H9 (cell line): ENCODE results near the gene ANKRD22. TPM values are rescaled to one million over a fixed set of nuclear protein-coding genes. Genes with fewer than 3 reads are reported as not detected.

ENCODE experiments used
- DNase-seq: peaks from one replicate; pipeline ENCODE4 v3.0.0-alpha.2; 2017
- H2AFZ ChIP-seq: one replicate; pipeline ENCODE4 v1.6.1; 2013; ENCODE audit warnings: mild to moderate bottlenecking, low read length, control low read depth, moderate library complexity
- H2AK5ac ChIP-seq: 2 replicates; pipeline ENCODE4 v1.6.1; 2013; ENCODE audit warnings: low read length, control low read depth, mixed read lengths; ENCODE audit not compliant: insufficient read length
- H2BK120ac ChIP-seq: one replicate; pipeline ENCODE4 v1.6.1; 2013; ENCODE audit warnings: low read depth, mild to moderate bottlenecking, low read length, control low read depth, inconsistent platforms; ENCODE audit not compliant: poor library complexity, severe bottlenecking
- H2BK12ac ChIP-seq: 2 replicates; pipeline ENCODE4 v1.6.1; 2013; ENCODE audit warnings: low read length, control low read depth, mixed read lengths, low read depth; ENCODE audit not compliant: insufficient read length
- H2BK15ac ChIP-seq: 2 replicates; pipeline ENCODE4 v1.6.1; 2013; ENCODE audit warnings: low read depth, low read length, control low read depth
- H2BK20ac ChIP-seq: one replicate; pipeline ENCODE4 v1.6.1; 2013; ENCODE audit warnings: low read depth, mild to moderate bottlenecking, low read length, control low read depth, inconsistent platforms; ENCODE audit not compliant: poor library complexity, severe bottlenecking
- H2BK5ac ChIP-seq: 2 replicates; pipeline ENCODE4 v1.6.1; 2013; ENCODE audit warnings: low read length, control low read depth, mixed read lengths; ENCODE audit not compliant: insufficient read length
- H3K14ac ChIP-seq: 2 replicates; pipeline ENCODE4 v1.6.1; 2013; ENCODE audit warnings: low read length, control low read depth; ENCODE audit not compliant: insufficient read depth
- H3K18ac ChIP-seq: 2 replicates; pipeline ENCODE4 v1.6.1; 2013; ENCODE audit warnings: low read depth, mild to moderate bottlenecking, mixed read lengths, low read length, control low read depth; ENCODE audit not compliant: insufficient read length
- H3K23ac ChIP-seq: 2 replicates; pipeline ENCODE4 v1.6.1; 2013; ENCODE audit warnings: low read length, control low read depth, mixed read lengths, low read depth; ENCODE audit not compliant: insufficient read length
- H3K23me2 ChIP-seq: 2 replicates; pipeline ENCODE4 v1.6.1; 2013; ENCODE audit warnings: low read depth, mild to moderate bottlenecking, mixed read lengths, low read length, control low read depth; ENCODE audit not compliant: insufficient read length, poor library complexity, severe bottlenecking
- H3K27ac ChIP-seq: 2 replicates; pipeline ENCODE4 v1.5.1; 2013; ENCODE audit warnings: low read length, control low read depth, mixed read lengths, low read depth; ENCODE audit not compliant: insufficient read length
- H3K27me3 ChIP-seq: 2 replicates; pipeline ENCODE4 v1.6.1; 2013; ENCODE audit warnings: low read length, control low read depth, inconsistent platforms; ENCODE audit not compliant: insufficient read depth
- H3K4ac ChIP-seq: 2 replicates; pipeline ENCODE4 v1.6.1; 2013; ENCODE audit warnings: low read depth, mild to moderate bottlenecking, control low read depth, inconsistent platforms, low read length, moderate library complexity
- H3K4me1 ChIP-seq: 2 replicates; pipeline ENCODE4 v1.6.1; 2013; ENCODE audit warnings: low read length, control low read depth, inconsistent platforms; ENCODE audit not compliant: insufficient read depth
- H3K4me2 ChIP-seq: 2 replicates; pipeline ENCODE4 v1.6.1; 2013; ENCODE audit warnings: low read length, control low read depth, mixed read lengths; ENCODE audit not compliant: insufficient read length, insufficient read depth
- H3K56ac ChIP-seq: 2 replicates; pipeline ENCODE4 v1.6.1; 2013; ENCODE audit warnings: low read depth, mild to moderate bottlenecking, mixed read lengths, low read length, control low read depth; ENCODE audit not compliant: insufficient read length
- H3K79me1 ChIP-seq: 2 replicates; pipeline ENCODE4 v1.6.1; 2013; ENCODE audit warnings: low read depth, mild to moderate bottlenecking, moderate library complexity, low read length, control low read depth, inconsistent platforms; ENCODE audit not compliant: insufficient read depth, poor library complexity, severe bottlenecking
- H3K79me2 ChIP-seq: 2 replicates; pipeline ENCODE4 v1.6.1; 2013; ENCODE audit warnings: low read length, control low read depth, inconsistent platforms; ENCODE audit not compliant: insufficient read depth
- H3K9ac ChIP-seq: 2 replicates; pipeline ENCODE4 v1.6.1; 2013; ENCODE audit warnings: low read length, control low read depth, mixed read lengths; ENCODE audit not compliant: insufficient read length; ENCODE audit errors: extremely low read depth
- H3K9me3 ChIP-seq: one replicate; pipeline ENCODE4 v1.6.1; 2013; ENCODE audit warnings: low read depth, low read length, inconsistent platforms; ENCODE audit not compliant: control insufficient read depth
- H3T11ph ChIP-seq: one replicate; pipeline ENCODE4 v1.6.1; 2013; ENCODE audit warnings: mild to moderate bottlenecking, low read length, control low read depth, inconsistent platforms
- H4K20me1 ChIP-seq: one replicate; pipeline ENCODE4 v1.6.1; 2013; ENCODE audit not compliant: control insufficient read depth, insufficient read length, insufficient read depth
- H4K5ac ChIP-seq: 2 replicates; pipeline ENCODE4 v1.6.1; 2013; ENCODE audit warnings: low read depth, mild to moderate bottlenecking, mixed read lengths, low read length, control low read depth; ENCODE audit not compliant: insufficient read length
- H4K8ac ChIP-seq: replicated peaks from 2 replicates; pipeline ENCODE4 v1.6.1; 2013; ENCODE audit warnings: low read length, control low read depth, mixed read lengths, low read depth; ENCODE audit not compliant: insufficient read length
- H4K91ac ChIP-seq: 2 replicates; pipeline ENCODE4 v1.6.1; 2013; ENCODE audit warnings: low read depth, mild to moderate bottlenecking, moderate library complexity, mixed read lengths, low read length, control low read depth; ENCODE audit not compliant: insufficient read length
- H3K27ac Mint-ChIP-seq, 3 experiments: 2 replicates in 2 of 3; 3 replicates in 1 of 3; pipeline ENCODE4 v1.8.0; 2020 to 2021; ENCODE audit warnings: mixed read lengths in 3 of 3, mild to moderate bottlenecking in 1 of 3, moderate library complexity in 1 of 3
- H3K27me3 Mint-ChIP-seq: 2 replicates; pipeline ENCODE4 v1.8.0; 2021; ENCODE audit warnings: low read depth, mild to moderate bottlenecking, moderate library complexity, mixed read lengths
- H3K36me3 Mint-ChIP-seq, 3 experiments: 2 replicates in 2 of 3; 3 replicates in 1 of 3; pipeline ENCODE4 v1.8.0; 2020 to 2021; ENCODE audit warnings: low read depth in 3 of 3, mixed read lengths in 3 of 3; ENCODE audit not compliant: insufficient read depth in 1 of 3
- H3K4me1 Mint-ChIP-seq, 2 experiments: 2 replicates each; pipeline ENCODE4 v1.8.0; 2020; ENCODE audit warnings: mixed read lengths in 2 of 2
- H3K4me3 Mint-ChIP-seq, 2 experiments: 2 replicates in 1 of 2; 3 replicates in 1 of 2; pipeline ENCODE4 v1.8.0; 2020 to 2021; ENCODE audit warnings: mild to moderate bottlenecking in 2 of 2, mixed read lengths in 2 of 2, moderate library complexity in 1 of 2
- H3K9me3 Mint-ChIP-seq, 2 experiments: 2 replicates in 1 of 2; 3 replicates in 1 of 2; pipeline ENCODE4 v1.8.0; 2020; ENCODE audit warnings: mild to moderate bottlenecking in 2 of 2, mixed read lengths in 2 of 2, moderate library complexity in 1 of 2
- CTCF ChIP-seq: fragments of 200-600 bp; sonication (generic); conservative IDR thresholded peaks from 3 replicates; pipeline ENCODE4 v1.8.0; 2021; ENCODE audit warnings: antibody characterized with exemption, mild to moderate bottlenecking
- WGBS: extraction: QIAGEN DNeasy Blood & Tissue Kit; methylation state at CpG from one replicate; pipeline ENCODE4 v1.1.7; 2013; ENCODE audit warnings: missing lambda C conversion rate, low lambda C conversion rate, mixed read lengths; ENCODE audit not compliant: insufficient read length; ENCODE audit errors: extremely low coverage; 5-methylcytosine and 5-hydroxymethylcytosine counted together
- total RNA-seq: library from RNA; stranded (reverse); gene quantifications from 2 replicates; pipeline ENCODE4 v1.2.1, GENCODE V29; 2021

The ANKRD22 gene
- total RNA-seq, 1 experiment from 2014 or later = not detected

GRCh38 chr10:88849234-88849633 is 2.4 kb downstream of the ANKRD22 start:
- Histone ChIP-seq H4K20me1 (no peaks in the 10 kb centered on the region), H2BK20ac (no peak overlapping the region), H2BK15ac (no peak overlapping the region), H3K18ac (no peak overlapping the region), H3K4me2 (no peak overlapping the region), H3K9ac (no peak overlapping the region), H3K27me3 (no peaks in the 10 kb centered on the region), H3K4ac (no peak overlapping the region), H3T11ph (no peak overlapping the region), H4K5ac (no peak overlapping the region), H3K23me2 (no peaks in the 10 kb centered on the region), H3K14ac (no peak overlapping the region), H3K79me2 (no peaks in the 10 kb centered on the region), H3K9me3 (no peaks in the 10 kb centered on the region), H3K56ac (no peak overlapping the region), H3K79me1 (no peaks in the 10 kb centered on the region), H2BK12ac (no peak overlapping the region), H4K91ac (no peak overlapping the region), H2BK120ac (no peak overlapping the region), H4K8ac (no peak overlapping the region), H2BK5ac (no peak overlapping the region), H2AK5ac (no peak overlapping the region), H3K4me1 (no peaks in the 10 kb centered on the region; the same call in none of the 2 replicates), H3K23ac (no peak overlapping the region), H3K27ac (no peak overlapping the region), H2AFZ (no peak overlapping the region)
- Mint-ChIP-seq H3K27me3 (no peaks in the 10 kb centered on the region; the same call in 1 of the 2 replicates), H3K36me3 (no peaks in the 10 kb centered on the region), H3K4me3 (no peak overlapping the region), H3K4me1 (peaks cover 18 to 20% of the 10 kb centered on the region in 2 experiments), H3K9me3 (no peaks in the 10 kb centered on the region), H3K27ac (no peak overlapping the region)
- TF ChIP-seq CTCF = no peak
- whole genome bisulfite sequencing = no CpG with 5 or more reads among the region's 1 CpG
- no peak for DNase-seq
